ENCODE results near the gene PNKD.

DNA sequence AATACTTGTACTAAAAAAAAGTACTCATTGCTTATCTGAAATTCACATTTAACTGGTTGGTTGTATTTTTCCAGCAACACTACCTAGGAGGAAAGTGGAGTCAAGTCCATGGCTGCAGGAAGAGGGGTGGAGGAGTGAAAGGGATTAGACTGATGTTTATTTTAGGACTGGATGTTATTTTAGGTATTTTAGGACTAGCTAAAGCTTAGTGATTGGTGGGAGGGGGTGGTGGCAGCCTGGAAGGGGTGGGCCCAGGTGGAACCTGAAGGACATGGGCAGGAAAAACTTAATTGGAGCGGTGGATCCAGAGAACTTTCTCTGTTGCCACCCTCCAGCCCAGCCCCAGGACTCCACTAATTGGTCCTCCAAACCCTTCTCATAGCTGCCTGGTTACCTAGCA lies 25.9 kb downstream of the PNKD start:
- no peak for TF ChIP-seq RELA (CRISPR knock-in tag; IDR thresholded peaks at IDR 0.05; ENCODE audit: borderline replicate concordance)
- TF ChIP-seq PRDM15 (CRISPR knock-in tag; IDR thresholded peaks at IDR 0.05): no peak
- TF ChIP-seq ZNF121 (CRISPR knock-in tag; IDR thresholded peaks at IDR 0.05): no peak
- no peak for TF ChIP-seq ZNF423 (CRISPR knock-in tag; IDR thresholded peaks at IDR 0.05)
- TF ChIP-seq IRF1 (CRISPR knock-in tag; IDR thresholded peaks at IDR 0.05): no peak
- TF ChIP-seq TCF7 (CRISPR knock-in tag; IDR thresholded peaks at IDR 0.05; ENCODE audit: low read depth): no peak
- no peak for TF ChIP-seq CREB1 (CRISPR knock-in tag; IDR thresholded peaks at IDR 0.05)
- TF ChIP-seq, protein P1, sequence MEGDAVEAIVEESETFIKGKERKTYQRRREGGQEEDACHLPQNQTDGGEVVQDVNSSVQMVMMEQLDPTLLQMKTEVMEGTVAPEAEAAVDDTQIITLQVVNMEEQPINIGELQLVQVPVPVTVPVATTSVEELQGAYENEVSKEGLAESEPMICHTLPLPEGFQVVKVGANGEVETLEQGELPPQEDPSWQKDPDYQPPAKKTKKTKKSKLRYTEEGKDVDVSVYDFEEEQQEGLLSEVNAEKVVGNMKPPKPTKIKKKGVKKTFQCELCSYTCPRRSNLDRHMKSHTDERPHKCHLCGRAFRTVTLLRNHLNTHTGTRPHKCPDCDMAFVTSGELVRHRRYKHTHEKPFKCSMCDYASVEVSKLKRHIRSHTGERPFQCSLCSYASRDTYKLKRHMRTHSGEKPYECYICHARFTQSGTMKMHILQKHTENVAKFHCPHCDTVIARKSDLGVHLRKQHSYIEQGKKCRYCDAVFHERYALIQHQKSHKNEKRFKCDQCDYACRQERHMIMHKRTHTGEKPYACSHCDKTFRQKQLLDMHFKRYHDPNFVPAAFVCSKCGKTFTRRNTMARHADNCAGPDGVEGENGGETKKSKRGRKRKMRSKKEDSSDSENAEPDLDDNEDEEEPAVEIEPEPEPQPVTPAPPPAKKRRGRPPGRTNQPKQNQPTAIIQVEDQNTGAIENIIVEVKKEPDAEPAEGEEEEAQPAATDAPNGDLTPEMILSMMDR (IDR thresholded peaks at IDR 0.05): no peak
- TF ChIP-seq SP1 (CRISPR knock-in tag; conservative IDR thresholded peaks at IDR 0.05): no peak
- TF ChIP-seq AR (CRISPR knock-in tag; IDR thresholded peaks at IDR 0.05): no peak
- no peak for TF ChIP-seq NR3C1 (CRISPR knock-in tag; conservative IDR thresholded peaks at IDR 0.05; ENCODE audit: low read depth)
- TF ChIP-seq FOXK1 (CRISPR knock-in tag; IDR thresholded peaks at IDR 0.05): no peak
- TF ChIP-seq PRRX2 (CRISPR knock-in tag; IDR thresholded peaks at IDR 0.05): no peak

All from WTC11 (cell line).